OCI-LY1 (cell line): ENCODE measurements around the gene KRTCAP2.

Source experiments
- EZH2 ChIP-seq: fragments of 200-600 bp; sonication (generic), shearing (Covaris generic); IDR thresholded peaks from 2 replicates; pipeline ENCODE4 v1.8.0; 2017; ENCODE audit warnings: borderline replicate concordance, mixed run types, mild to moderate bottlenecking, antibody characterized with exemption, low read length, moderate library complexity, mixed read lengths
- TF ChIP-seq, protein P1 (sequence below): fragments of 200-600 bp; sonication (generic), shearing (Covaris generic); IDR thresholded peaks from 2 replicates; pipeline ENCODE4 v1.5.1; 2017; ENCODE audit warnings: mild to moderate bottlenecking, antibody characterized with exemption, low read length, moderate library complexity, mixed read lengths

DNA sequence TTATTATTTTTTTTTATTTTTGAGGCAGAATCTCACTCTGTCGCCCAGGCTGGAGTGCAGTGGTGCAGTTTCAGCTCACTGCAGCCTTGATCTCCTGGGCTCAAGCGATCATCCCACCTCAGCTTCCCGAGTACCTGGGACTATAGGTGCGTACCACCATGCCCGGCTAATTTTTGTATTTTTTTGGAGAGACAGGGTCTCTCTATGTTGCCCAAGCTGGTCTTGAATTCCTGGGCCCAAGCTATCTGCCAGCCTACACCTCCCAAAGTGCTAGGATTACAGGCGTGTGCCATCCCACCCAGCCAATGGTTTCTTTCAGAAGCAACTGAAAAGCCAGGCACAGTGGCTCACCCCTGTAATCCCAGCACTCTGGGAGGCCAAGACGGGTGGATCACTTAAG is 2.3 kb downstream of the KRTCAP2 start:
- TF ChIP-seq, protein P1, sequence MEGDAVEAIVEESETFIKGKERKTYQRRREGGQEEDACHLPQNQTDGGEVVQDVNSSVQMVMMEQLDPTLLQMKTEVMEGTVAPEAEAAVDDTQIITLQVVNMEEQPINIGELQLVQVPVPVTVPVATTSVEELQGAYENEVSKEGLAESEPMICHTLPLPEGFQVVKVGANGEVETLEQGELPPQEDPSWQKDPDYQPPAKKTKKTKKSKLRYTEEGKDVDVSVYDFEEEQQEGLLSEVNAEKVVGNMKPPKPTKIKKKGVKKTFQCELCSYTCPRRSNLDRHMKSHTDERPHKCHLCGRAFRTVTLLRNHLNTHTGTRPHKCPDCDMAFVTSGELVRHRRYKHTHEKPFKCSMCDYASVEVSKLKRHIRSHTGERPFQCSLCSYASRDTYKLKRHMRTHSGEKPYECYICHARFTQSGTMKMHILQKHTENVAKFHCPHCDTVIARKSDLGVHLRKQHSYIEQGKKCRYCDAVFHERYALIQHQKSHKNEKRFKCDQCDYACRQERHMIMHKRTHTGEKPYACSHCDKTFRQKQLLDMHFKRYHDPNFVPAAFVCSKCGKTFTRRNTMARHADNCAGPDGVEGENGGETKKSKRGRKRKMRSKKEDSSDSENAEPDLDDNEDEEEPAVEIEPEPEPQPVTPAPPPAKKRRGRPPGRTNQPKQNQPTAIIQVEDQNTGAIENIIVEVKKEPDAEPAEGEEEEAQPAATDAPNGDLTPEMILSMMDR, result no peak
- TF ChIP-seq EZH2, result no peak
